ENCODE results near the gene SFSWAP. TPM values are rescaled to one million over a fixed set of nuclear protein-coding genes. Genes with fewer than 3 reads are reported as not detected.
A peak's percentile ranks its signal among the peaks of the same experiment; 100 is the strongest.

SFSWAP gene
- total RNA-seq, 2 donors from 2014 or later, result 34.2 to 41.1 TPM

GRCh38 chr12:131834798-131835615, 124.1 kb downstream of the SFSWAP start:
- intact Hi-C loops (cut with DNase I, micrococcal nuclease), result no loop called here
- DNase-seq, result peak in 1 of 2 donors; percentile 24
- ATAC-seq, result peak; percentile 60

DNA sequence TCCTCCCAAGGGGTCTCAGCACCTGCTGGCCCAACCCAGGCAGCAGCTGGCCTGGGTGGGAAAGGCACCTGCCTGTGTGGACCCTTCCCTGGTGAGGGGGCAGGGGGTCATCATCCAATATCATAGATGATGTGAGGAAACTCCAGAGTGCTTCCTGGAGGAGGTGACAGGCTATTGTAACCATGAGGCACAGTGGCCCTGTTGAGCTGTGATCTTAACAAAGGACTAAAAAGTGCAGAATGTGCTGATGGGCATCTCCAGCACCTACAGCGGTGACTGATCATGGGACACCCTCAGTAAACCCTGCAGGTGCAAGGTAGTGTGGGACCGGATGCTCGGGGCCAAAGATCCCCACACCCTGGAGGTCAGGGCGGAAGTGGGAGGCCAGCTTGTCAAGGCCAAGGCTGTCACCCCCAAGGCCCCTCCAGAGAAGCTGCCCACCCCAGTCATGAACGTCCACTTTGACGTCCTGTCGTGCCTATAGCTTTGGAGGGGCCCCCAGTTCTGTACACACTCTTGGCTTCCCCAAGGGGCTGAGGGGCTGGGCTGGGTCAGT, 124.8 kb downstream of the SFSWAP start:
- DNase-seq, result no peak

GRCh38 chr12:131836193-131836592, 125.3 kb downstream of the SFSWAP start:
- no peak for ATAC-seq
- DNase-seq, result no peak
- intact Hi-C loops (cut with DNase I, micrococcal nuclease), result no loop called here

More for the DNA sequence above, 124.8 kb downstream of the SFSWAP start:
- intact Hi-C loops (cut with DNase I, micrococcal nuclease), result no loop called here
- no peak for ATAC-seq

DNA sequence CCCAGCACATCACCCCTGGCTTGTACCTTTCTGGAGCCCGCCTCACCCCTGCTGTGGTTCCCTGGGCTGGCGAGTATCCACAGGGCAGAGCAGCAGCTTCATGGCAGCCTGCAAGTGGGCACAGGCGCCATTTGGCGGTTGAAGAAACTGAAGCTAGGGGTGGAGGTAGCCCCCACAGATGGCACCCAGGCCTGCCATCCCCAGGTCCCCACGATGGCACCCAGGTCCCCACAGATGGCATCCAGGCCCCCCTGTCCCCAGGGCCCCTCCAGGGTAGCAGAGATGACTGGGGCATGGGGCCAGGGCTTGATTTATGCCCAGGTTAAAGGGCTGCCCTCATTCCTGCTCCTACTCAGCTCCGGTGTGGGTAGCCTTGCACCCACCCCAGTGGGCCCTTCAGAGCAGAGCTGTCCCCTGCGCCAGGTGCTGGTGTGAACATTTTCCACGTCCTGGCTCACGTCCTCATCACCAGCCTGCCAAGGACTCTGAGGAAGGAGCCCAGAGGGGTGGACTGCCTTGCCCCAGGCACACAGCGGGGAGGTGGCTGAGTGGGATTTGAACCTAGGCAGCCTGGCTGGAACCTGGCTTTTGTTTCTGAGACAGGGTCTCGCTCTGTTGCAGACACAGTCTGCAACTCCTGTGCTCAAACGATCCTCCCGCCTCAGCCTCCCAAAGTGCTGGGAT, 126.0 kb downstream of the SFSWAP start:
- ATAC-seq, result no peak
- intact Hi-C loops (cut with DNase I, micrococcal nuclease), result no loop called here
- no peak for DNase-seq

- ATAC-seq, result no peak
- intact Hi-C loops (cut with DNase I, micrococcal nuclease), result no loop called here
- DNase-seq, result no peak
Observed at GRCh38 chr12:131840643-131841416, 129.9 kb downstream of the SFSWAP start.

DNA sequence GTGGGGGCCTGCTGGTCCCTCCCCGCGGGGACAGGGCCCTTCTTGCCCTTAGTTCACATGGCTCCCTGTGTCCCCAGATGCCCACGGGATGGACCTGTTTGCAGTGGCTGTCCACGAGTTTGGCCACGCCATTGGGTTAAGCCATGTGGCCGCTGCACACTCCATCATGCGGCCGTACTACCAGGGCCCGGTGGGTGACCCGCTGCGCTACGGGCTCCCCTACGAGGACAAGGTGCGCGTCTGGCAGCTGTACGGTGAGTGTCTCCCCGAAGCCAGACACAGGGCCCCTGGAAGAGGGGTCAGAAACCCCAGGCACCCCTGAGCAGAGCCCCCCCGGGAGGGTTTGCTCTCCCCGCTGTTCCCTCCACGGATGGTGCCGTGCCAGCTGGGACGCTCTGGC, 130.7 kb downstream of the SFSWAP start:
- DNase-seq (no peak), ATAC-seq (no peak)
- intact Hi-C loops (cut with DNase I, micrococcal nuclease), result no loop called here

GRCh38 chr12:131842169-131842568, 131.3 kb downstream of the SFSWAP start:
- DNase-seq (no peak), ATAC-seq (no peak)
- intact Hi-C loops (cut with DNase I, micrococcal nuclease), result no loop called here

DNA sequence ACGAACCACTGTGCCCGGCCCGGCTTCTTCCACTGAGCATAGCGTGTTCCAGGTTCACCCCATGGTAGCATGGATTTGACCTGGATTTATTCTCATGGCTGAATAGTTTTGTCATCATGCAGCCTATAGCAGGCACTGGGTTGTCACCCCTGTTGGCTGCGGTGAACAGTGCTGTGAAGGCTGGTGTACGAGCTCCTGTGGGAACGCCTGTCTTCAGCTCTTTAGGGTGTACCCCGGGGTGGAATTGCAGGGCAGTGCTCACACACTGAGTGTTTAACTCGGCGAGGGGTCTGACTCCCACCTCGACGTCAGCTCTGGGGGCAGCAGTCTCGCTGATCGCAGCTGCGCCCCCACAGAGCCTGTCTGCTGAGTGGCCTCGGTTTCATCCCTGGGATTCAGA, 132.6 kb downstream of the SFSWAP start:
- DNase-seq (no peak), ATAC-seq (no peak)
- intact Hi-C loops (cut with DNase I, micrococcal nuclease), result no loop called here

DNA sequence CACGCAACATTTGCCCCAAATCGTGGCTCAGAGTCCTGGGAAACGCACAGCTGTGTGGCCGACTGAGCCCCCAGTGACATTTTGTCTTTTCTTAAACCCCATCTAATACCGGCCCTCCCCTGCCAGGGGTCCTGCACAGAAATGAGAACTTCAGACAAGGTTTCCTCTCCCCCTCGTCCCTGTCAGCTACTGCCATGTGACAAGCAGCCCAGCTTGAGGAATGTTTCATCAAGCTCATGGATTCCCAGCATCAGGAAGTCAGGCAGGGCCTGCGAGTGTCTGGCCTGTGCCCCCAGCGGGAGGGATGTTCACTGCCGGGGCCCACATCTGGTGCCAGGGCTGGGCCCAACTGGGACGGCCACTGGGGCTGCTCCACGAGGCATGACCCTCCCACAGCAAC, 133.2 kb downstream of the SFSWAP start:
- intact Hi-C loops (cut with DNase I, micrococcal nuclease), result no loop called here
- ATAC-seq (no peak), DNase-seq (no peak)

DNA sequence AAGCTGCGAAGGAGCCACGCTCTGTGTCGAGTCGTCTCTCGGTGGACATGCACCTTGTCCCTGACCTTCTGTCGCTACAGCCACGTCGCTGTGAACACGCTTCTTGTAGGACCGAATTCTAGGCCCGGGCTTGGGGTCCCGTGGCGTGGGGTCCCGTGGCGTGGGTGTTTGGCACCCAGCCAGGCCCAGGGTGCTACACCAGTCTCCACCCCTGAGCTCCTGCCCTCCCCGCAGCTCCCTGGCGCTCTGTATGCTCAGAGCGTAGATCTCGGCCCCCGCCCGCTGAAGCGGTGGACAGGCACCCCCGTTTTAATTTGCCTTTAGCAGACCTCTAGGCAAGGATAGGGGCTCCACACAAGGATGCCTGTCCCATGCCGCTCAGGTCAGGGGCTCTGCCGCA, 133.8 kb downstream of the SFSWAP start:
- DNase-seq (no peak), ATAC-seq (no peak)
- intact Hi-C loops (cut with DNase I, micrococcal nuclease), result no loop called here

DNA sequence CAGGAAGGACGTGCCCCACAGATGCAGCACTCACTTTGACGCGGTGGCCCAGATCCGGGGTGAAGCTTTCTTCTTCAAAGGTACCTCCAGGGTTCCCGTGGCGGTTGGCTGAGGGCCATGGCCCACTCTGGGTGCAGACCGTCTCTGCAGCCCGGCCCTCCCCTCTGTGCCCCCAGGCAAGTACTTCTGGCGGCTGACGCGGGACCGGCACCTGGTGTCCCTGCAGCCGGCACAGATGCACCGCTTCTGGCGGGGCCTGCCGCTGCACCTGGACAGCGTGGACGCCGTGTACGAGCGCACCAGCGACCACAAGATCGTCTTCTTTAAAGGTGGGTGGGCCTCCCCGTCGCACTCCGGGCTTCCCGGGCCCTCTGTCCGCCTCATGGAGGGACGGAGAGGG, 134.2 kb downstream of the SFSWAP start:
- no peak for ATAC-seq
- no peak for DNase-seq
- intact Hi-C loops (cut with DNase I, micrococcal nuclease), result no loop called here

- DNase-seq, result no peak
- intact Hi-C loops (cut with DNase I, micrococcal nuclease), result no loop called here
- ATAC-seq, result no peak
Observed at GRCh38 chr12:131847456-131847855, 136.6 kb downstream of the SFSWAP start.

DNA sequence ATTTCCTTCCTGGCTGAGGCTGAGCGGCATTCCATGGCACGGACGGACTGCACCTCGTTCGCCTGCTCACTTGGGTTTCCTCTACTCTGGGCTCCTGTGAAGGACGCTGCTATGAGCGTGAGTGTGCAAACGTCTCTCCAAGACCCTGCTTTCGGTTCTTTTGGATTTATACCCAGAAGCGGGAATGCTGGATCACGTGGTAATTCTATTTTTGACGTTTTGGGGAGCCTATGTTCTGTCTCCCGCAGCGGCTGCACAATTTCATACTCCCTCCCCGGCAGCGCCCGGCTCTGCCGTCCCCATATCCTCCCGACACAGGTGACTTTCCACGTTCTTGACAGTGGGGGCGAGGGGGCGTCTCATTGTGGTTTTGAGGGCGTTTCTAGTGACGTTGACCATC, 137.9 kb downstream of the SFSWAP start:
- ATAC-seq (no peak), DNase-seq (no peak)
- intact Hi-C loops (cut with DNase I, micrococcal nuclease), result no loop called here

Other genes with a start within 250 kb of the SFSWAP start
- 1 to 10 TPM in 1 of 2 donors, under 1 TPM in 1; 0.76 to 1.6 TPM for gene MMP17, start 117.3 kb downstream of the SFSWAP start, total RNA-seq
- 10 to 100 TPM; 18.0 to 29.8 TPM for gene ULK1, start 183.5 kb downstream of the SFSWAP start, total RNA-seq
- 10 to 100 TPM; 19.7 to 31.8 TPM for gene PUS1, start 218.2 kb downstream of the SFSWAP start, total RNA-seq
- 10 to 100 TPM; 28.2 to 38.2 TPM for gene EP400, start 238.9 kb downstream of the SFSWAP start, total RNA-seq

Measured in left colon (tissue), 2 donors.